GM21360 (cell line): ENCODE results near the gene CUTC.

Source experiments
- ATAC-seq: cut with Tn5 transposase; IDR thresholded peaks from one replicate; pipeline ENCODE4 v1.9.1; 2021; ENCODE audit warnings: mild to moderate bottlenecking, moderate library complexity; ENCODE audit not compliant: unreplicated experiment

The CUTC gene

GRCh38 chr10:99782447-99783286, 50.6 kb downstream of the CUTC start, which contains the start of gene ABCC2:
TSS of gene ABCC2 (plus strand) at chr10:99782640. CDS start at chr10:99782845, 205 bp downstream.
- no peak for ATAC-seq

- no peak for ATAC-seq
Observed at GRCh38 chr10:99784016-99784726, 52.1 kb downstream of the CUTC start.

GRCh38 chr10:99784727-99785441, 52.9 kb downstream of the CUTC start:
- ATAC-seq = no peak

GRCh38 chr10:99785646-99786045, 53.6 kb downstream of the CUTC start:
- no peak for ATAC-seq

GRCh38 chr10:99787311-99787710, 55.3 kb downstream of the CUTC start:
- no peak for ATAC-seq

- ATAC-seq = no peak
Observed at GRCh38 chr10:99787782-99788445, 55.9 kb downstream of the CUTC start.

- no peak for ATAC-seq
Observed at GRCh38 chr10:99788598-99789256, 56.7 kb downstream of the CUTC start.

GRCh38 chr10:99791831-99792230, 59.8 kb downstream of the CUTC start:
- ATAC-seq = no peak

GRCh38 chr10:99793819-99794218, 61.8 kb downstream of the CUTC start:
- no peak for ATAC-seq

- ATAC-seq = no peak
Observed at GRCh38 chr10:99796928-99797327, 64.9 kb downstream of the CUTC start.

GRCh38 chr10:99798031-99798430, 66.0 kb downstream of the CUTC start:
- no peak for ATAC-seq

- ATAC-seq = no peak
Observed at GRCh38 chr10:99798920-99799319, 66.9 kb downstream of the CUTC start.

- ATAC-seq = no peak
Observed at GRCh38 chr10:99799613-99800012, 67.6 kb downstream of the CUTC start.

GRCh38 chr10:99804471-99804870, 72.4 kb downstream of the CUTC start:
- ATAC-seq = no peak

GRCh38 chr10:99805190-99805589, 73.2 kb downstream of the CUTC start:
- no peak for ATAC-seq
